SU-DHL-6 (cell line): ENCODE measurements around the gene LCMT2.

Experiments
- CTCF ChIP-seq: fragments of 200-600 bp; sonication (generic); IDR thresholded peaks from one replicate; pipeline ENCODE4 v1.5.1; 2017; ENCODE audit warnings: antibody characterized with exemption, mild to moderate bottlenecking, low read length, moderate library complexity; ENCODE audit not compliant: insufficient read depth, poor library complexity, severe bottlenecking
- EZH2phosphoT487 ChIP-seq: fragments of 200-600 bp; sonication (generic), shearing (Covaris generic); conservative IDR thresholded peaks from 2 replicates; pipeline ENCODE4 v1.6.1; 2018; ENCODE audit warnings: mild to moderate bottlenecking, antibody characterized with exemption, low read length, moderate library complexity, mixed read lengths

- TF ChIP-seq CTCF (no peak), EZH2phosphoT487 (no peak)
Observed at GRCh38 chr15:43294091-43294706, 36.2 kb downstream of the LCMT2 start.
